NCI-H2029 (cell line): ENCODE results near the gene TAF1A.
"Not testable (repeated sequence)": the region's sequence is repeated elsewhere in the genome, so short reads cannot be mapped to it uniquely, and the experiment has no call there.

ENCODE experiments used
- DNase-seq: peaks from one replicate; lab custom pipeline; 2025; lab: John Stamatoyannopoulos, UW

The TAF1A gene

DNA sequence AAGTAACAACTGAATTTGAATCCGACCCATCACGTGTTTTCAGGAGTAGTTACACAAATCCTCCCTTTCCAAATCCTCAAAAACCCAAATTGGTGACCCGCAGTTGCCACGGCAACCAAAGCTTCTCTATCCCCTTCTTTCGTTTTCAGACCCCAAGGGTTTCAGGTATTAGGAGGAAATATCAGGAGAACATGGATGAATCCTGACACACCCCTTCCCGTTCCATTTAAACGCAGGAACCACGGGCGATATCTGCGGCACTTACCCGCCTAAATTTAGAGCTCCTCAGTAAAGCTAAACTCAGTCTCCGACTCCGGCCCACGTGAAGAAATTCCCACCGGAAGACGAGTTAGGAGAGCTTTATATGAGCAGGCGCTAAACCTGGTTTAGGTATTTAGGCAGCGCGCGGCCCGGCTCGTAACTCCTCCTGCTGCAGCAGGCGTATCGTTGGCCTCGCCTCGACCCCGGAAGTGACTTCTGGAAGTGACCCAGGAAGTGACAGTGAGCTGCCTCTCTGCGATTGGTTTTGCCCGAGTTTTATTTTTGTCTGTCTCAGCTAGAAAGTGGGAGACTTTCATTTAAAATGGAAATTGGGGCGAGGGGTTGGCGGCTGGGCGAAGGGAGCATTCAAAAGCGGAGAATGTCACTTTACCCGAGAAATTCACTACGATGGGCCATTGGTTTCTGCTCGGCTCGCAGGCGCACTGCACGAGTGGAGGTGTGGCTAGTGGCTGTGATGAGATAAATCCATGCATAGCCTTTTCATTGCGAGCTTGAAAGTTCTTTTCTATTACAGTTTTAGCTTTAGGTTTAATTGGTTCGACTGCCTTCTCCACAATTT is at the start of gene TAF1A:
Gene TAF1A, minus strand, starts transcription at position 472 of the 841 bp plus-strand sequence.
- peak; percentile 78 for DNase-seq

DNA sequence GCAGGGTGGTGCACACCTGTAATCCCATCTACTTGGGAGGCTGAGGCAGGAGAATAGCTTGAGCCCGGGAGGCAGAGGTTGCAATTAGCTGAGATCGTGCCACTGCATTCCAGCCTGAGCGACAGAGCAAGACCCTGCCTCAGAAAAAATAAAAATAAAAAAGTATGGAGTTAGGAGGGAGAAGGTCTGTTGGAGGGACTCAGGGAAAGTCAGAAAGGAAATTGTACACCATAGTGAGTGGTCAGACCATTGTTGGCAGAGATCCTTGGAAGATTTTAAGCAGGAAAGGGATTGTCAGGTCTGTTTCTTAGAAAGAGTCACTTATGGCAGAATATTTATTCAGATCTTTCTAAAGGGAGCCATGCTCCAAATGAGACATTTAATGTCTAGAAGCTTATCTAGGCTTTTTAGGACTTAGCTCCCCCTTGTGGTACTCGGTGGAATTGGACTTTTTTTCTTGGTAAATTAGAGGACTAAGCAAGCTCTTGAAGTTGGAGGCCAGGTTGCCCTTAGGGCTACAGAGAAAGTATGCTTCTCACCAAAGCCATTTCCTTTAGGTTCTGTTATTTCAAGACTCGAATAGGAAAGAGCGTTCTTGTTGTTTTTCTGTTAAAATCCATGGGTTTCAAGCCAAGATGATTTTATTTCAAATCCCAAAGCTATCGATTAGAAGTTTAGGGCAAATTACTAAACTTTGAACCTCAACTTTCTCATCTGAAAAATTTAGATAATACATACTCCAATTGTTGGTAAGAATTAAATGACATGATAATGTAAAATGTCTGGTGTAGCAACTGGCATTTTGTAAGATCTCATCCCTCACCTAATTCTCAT is 44.7 kb upstream of the TAF1A start:
- peak; percentile 76 for DNase-seq

DNA sequence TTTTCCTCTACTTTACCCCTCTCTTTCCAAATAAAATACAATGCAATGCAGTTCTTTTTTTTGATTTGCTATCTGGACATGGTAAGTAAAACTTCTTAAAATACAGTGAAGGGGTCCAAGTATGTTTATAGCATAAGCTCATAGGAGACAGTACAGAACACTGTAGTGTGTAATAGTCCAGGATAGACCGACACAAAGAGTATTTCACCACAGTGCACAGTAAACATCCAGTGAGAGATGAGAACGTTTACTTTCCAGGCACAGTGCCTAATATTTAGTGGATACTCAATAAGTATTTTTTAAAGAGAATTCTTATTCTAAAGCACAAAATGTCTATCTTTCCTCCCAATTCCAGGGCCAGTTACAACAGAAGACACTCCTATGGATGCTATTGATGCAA is 43.0 kb upstream of the TAF1A start:
- DNase-seq = no peak

DNA sequence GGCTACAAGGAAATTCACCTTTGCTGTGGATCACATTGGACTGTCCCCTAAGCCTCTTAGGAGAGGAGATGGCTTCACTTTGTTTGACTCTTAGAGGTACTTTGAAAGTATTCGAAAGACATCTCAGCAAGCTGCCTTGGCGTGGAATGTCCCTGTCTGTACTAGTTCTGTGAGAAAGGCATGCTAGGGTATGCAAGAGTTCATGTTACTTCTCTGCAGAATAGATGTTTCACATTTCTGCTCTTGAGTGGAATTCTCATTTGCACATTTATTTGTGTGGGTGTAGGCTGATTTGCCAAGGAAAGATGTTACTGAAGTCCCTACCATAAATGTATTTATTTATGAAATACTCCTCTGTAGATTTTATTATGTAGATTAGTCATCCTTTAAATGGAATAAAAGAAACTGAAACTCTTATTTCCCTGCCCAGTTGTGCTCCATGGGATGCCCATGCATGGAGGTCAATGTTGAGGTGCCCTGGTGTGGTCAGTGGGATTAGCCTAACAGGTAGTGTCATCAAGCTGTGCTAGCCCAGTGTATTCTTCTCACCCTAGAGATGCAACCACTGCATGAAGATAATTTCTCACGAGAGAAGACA is 42.0 kb upstream of the TAF1A start:
- no peak for DNase-seq

DNA sequence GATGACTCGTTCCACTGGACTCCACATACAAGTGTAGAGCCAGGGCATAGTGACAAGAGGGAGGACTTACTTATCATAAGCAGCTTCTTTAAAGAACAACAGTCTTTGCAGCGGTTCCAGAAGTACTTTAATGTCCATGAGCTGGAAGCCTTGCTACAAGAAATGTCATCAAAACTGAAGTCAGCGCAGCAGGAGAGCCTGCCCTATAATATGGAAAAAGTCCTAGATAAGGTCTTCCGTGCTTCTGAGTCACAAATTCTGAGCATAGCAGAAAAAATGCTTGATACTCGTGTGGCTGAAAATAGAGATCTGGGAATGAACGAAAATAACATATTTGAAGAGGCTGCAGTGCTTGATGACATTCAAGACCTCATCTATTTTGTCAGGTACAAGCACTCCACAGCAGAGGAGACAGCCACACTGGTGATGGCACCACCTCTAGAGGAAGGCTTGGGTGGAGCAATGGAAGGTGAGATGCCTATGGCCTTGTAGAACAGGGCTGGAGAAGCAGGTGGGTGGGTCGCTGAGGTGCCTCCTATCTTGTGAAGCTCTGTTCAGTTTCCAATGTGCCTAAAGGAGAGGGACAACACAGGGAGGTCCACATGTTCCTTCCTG is 40.3 kb upstream of the TAF1A start:
- DNase-seq = no peak

DNA sequence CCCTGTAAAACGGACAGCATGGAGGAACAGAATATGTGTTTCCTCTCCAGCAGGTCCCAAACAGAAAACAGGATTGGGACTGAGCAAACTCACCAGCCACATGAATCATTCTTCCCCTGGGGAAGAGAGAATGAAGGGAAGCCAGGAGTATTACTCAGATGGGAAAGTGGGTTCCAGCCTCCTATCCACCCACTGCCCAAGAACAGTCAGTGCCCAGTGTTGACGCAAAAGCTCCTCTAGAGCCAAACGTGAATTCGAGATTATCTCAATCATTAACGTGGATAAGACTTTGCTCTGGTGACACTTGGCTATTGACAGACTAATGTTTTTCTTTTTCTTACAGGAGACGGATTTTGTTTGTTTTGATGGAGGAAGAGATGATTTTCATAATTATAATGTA is 37.5 kb upstream of the TAF1A start:
- DNase-seq = no peak

DNA sequence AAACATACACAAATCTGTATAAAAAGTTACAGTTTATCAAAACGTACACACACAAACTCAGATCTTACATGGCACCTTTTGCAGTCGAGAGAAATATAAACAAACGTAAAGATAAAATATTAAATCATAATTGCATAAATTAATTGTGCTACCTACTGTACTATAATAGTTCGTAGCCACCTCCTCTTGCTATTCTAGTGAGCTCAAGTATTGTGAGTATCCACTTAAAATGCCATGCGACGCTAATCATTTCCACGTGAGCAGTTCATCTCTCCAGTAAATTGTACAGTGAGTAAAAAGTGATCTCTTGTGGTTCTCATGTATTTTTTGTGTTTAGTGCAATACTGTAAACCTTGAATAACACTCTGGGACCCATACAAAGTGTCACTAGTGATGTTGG is 34.5 kb upstream of the TAF1A start:
- DNase-seq = no peak

DNA sequence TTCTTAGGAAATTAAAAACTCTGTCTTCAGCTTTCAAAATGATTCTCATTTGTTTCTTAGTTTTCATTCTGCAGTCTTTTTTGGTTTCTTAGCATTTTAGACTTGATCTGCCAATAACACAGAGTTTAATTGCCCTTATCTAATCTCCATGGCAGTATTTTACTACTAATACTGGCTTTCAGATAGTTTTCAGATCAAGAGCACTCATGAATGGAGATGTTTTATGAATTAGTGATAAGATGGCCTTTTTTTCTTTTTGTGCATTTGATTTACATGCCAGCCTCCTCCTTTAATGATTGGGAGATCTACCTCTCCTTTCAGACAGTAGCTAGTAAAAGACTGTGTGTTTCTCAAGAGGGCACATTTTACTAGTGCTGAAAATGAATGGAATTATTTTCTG is 33.7 kb upstream of the TAF1A start:
- no peak for DNase-seq

DNA sequence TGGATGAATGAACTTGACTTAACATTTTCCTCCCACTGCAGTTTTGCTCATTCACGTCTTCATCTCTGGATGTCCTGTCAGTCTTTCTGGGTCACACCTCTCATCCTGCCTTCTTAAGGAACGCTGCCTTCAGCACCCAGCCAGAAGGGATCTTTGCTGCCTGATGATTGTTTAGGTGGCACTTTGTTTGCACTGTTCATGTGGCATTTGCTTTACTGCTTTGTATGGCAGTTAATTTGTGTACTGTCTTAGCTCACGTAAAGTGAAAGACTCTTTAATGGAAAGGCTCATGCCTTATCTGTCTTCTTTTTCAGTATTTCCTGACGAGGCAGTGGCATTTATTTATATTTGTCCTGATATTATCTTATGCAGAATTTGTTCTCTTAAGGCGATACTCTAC is 33.0 kb upstream of the TAF1A start:
- DNase-seq = no peak

DNA sequence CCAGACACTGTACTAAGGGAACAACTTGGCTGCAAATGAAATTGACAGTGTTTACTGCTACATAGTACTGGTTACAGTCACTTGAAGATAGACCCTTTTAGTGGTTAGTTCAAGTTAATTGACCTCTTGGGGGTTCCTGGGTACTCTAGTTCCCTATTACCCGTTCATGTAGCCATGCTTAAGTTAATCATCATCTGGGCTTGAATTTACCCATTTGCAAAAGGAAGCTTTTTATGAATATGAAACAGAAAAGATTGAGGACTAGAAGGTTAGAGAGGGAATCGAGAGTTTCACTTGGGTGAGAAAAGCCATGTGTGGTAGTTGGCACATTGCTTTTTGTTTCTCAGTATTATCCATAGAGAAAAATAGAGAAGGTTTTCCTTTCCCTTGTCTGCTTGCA is 30.8 kb upstream of the TAF1A start:
- DNase-seq = no peak

DNA sequence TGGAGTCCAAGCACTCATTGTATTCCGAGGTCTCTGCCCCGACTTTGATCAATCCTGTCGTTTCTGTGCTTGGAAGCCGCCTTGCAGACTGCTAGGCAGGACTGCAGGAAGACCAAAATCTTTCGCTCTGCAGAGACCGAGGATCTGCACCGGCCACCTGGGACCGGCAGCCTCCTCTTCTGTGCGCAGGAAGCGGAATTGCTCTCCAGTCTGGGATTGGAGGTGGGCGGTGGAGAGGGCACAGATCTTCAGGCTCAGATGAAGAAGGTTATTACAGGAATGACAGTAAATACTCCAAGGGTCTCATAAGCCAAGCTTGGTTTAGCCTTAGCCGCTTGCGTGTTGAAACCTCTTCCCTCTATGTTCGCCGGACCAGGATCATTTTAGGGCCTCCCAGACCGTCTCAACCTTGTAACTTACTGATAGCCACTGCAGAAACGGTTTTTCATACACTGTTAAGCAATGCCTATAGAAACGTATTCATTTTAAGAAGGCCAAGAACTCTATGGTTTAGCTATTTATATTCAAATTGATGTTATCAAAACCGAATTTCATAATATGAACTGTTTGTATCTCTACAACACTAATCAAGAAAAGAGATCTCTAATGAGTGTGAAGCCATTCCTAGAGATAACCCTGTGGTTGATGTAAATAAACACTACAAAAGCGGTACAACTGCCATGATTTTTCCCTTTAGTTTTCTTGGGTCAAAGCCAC is 29.3 kb upstream of the TAF1A start:
- no peak for DNase-seq

DNA sequence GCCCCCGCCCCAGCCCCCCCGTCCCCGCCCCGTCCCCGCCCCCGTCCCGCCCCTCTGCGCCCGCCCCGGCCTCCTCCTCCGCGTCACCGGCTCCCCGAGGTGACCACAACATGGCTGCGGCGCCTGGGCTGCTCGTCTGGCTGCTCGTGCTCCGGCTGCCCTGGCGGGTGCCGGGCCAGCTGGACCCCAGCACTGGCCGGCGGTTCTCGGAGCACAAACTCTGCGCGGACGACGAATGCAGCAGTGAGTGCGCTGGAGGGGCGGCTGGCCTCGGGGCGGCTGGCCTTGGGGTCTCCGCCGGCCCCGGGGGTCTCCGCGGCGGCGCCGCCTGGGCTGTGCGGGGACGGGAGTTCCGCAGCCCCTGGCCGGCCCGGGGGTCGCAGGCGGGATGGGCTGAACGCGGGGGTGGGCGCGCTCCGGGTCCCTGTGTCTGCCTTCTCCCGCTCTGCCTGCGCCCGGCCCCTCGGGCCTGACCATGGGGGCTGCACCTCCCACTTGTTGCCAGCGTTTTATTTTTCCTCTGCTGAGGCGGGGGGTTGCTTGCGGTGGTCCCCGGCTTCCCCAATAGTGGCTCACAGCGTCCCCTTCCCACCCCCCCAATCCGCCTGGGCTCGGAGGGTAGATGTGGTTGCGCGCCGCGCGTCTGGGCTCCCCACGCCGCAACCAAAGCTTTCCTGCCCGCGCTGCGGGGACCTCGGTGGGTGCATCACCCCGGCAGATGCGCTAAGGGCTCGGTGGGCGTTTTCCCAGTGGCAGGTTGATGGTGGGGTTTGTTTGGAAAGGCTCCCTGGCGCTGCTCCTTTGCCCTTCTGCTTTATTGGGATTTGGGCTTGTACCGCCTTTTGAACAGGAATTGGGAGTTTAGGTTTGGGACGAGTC is 28.5 kb upstream of the TAF1A start, which contains the start of gene MIA3:
Gene MIA3, plus strand, starts transcription at position 97 of the 879 bp plus-strand sequence. Its CDS starts 14 bp downstream, at position 111.
- no peak for DNase-seq

DNA sequence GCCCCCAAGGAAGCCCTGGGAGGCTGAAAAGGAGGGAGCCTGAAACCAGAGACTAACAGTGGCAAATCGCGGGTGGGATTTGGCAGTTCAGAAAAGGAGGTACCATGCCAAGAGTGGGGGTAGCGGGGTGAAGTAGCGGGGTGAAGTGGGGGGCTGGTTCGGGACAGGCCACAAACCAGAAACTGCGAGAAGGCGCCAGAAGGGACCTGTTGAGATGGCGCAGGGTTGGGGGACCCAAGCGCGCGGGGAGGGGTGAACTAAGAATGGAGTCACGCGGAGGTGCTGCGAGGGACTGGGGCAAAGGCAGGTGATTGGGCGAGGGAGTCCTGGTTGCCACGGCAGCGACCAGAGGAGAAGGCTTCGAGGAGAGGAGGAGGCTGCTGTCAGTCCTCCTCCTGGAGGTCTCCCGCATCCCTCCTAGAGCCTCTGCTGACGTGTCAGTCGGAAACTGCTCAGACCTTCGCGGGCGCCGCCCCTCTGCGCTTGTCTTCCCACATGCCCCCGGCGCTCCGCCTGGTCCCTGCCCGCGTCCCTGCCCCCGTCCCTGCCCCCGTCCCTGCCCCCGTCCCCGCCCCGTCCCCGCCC is 27.7 kb upstream of the TAF1A start:
- peak; percentile 86 for DNase-seq

DNA sequence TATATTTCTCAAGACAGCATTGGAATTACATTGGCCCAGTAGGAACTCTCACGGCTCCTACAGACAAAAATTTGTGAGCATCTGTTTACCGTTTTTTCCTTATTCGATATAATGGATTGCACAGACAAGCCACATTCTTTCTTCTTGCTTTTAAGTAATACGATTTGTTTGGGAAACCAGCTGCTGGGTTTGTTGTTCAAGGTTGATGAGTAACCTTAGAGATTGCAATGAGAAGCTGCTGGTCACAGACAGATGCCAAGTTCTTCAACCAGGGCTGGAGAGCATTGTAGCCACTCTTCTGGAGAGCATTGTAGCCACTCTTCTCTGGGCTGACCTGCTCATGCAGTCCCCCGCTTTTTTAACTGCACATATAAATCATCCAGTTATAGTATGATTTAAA is 26.8 kb upstream of the TAF1A start:
- no peak for DNase-seq

DNA sequence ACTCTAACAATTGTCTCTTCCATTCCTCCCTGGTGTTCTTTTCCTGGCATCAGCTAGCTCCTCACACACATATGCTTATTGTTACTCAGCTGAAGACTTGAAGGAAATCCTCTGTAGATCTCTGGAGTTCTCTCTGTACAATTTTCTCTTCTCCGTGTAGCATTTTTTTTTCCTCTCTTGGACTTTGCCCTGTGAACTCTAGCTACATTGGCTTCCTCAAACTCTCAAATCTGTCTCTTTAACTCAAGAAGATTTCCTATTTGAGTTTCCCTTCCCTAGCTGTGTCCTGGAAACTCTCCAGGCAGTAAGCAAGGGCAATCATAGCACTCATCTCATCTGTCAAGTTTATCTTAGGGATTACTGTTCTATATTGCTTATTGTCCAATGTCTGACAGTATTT is 23.9 kb upstream of the TAF1A start:
- no peak for DNase-seq

DNA sequence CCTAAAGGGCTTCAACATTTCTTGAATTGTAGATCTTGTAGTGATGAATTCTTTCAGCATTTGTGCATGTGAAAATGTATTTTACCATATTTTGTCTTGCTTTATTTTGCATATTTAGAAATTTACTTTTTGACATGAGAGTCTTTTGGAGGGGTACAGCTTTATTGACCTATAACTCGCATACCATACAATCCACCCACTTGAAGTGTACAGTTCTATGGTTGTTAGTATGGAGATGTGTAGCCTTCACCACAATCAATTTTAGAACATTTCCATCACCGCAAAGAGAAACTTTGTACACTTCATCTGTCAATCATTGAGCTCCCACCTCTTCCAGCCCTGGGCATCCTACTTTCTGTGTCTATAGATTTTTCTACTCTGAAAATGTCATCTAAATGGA is 21.0 kb upstream of the TAF1A start:
- DNase-seq = no peak

DNA sequence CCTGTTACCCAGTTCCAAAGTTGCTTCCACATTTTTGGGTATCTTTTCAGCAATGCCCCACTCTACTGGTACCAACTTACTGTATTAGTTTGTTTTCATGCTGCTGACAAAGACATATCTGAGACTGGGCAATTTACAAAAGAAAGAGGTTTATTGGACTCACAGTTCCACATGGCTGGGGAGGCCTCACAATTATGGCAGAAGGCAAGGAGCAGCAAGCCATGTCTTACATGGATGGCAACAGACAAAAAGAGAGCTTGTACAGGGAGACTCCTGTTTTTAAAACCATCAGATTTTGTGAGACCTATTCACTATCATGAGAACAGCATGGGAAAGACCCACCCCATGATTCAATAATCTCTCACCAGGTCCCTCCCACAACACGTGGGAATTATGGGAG is 19.4 kb upstream of the TAF1A start:
- not testable (repeated sequence) for DNase-seq

DNA sequence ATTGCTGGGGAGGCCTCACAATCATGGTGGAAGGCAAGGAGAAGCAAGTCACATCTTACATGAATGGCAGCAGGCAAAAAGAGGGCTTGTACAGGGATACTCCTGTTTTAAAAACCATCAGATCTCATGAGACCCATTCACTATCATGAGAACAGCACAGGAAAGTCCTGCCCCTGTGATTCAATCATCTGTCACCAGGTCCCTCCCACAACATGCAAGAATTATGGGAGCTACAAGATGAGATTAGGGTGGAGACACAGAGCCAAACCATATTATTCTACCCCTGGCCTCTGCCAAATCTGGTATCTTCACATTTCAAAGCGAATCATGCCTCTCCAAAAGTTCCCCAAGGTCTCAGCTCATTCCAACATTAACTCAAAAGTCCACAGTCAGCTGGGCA is 17.0 kb upstream of the TAF1A start:
- no peak for DNase-seq

DNA sequence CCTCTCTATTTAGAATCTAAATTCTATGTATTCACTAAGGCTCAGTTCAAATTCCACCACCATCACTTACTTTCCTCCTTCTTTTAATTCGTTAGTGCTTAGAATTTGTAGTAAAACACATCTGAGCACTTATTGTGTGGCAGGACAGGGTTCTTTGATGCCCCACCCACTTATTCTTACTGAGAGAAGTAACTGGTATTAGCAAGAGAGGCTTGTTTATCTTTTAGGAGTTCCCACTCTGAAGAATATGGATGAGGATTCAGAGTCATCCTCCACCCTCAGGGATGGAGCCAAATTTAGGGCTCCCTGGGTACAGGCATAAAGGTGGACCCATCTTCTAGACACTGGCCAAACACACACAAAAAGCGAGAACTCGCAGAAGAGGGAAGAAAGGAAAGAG is 11.5 kb upstream of the TAF1A start:
- DNase-seq = no peak

DNA sequence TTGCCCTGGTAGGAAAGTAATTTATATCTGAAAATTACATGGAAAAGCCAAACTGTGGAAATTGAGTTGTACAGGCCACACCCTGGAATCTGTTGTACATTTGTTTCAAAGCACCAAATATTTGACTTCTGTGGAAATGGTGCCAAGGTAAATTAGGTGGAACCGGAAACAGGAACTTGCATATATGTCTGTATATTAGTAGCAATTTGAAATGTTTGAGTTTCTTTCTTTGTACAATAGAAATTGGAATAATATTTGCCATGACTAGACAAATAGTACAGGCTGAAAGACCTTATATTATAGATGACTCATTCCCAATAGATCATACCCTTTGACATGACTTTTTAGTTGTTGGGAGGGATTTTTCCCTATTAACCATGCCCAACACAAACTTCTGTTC is 10.5 kb upstream of the TAF1A start:
- DNase-seq = no peak
